Upper lobe of left lung (tissue), 6 donors: ENCODE measurements around the gene UBA1. TPM values are rescaled to one million over a fixed set of nuclear protein-coding genes. Genes with fewer than 3 reads are reported as not detected.

Source experiments
- ATAC-seq, 2 donors: fragments of 200-7000 bp; cut with Tn5 transposase; one replicate each; pipeline ENCODE4 v1.9.1; 2022; ENCODE audit warnings: mild to moderate bottlenecking in 2 of 2, moderate library complexity in 2 of 2; ENCODE audit not compliant: low FRiP score in 2 of 2
- DNase-seq, 2 donors: peaks; one replicate each; pipeline ENCODE4 v3.0.0-alpha.2; 2019 to 2020
- H3K27ac ChIP-seq, 4 donors: fragments of 200-600 bp; sonication (generic); one replicate each; pipeline ENCODE4 v1.5.1; 2016 to 2019
- H3K27me3 ChIP-seq, 4 donors: fragments of 200-600 bp; sonication (generic); one replicate each; pipeline ENCODE4 v1.5.1; 2017 to 2019
- H3K36me3 ChIP-seq, 4 donors: fragments of 200-600 bp; sonication (generic); one replicate each; pipeline ENCODE4 v1.5.1; 2016 to 2019
- H3K4me1 ChIP-seq, 4 donors: fragments of 200-600 bp; sonication (generic); one replicate each; pipeline ENCODE4 v1.5.1; 2018 to 2019
- H3K4me3 ChIP-seq, 4 donors: fragments of 200-600 bp; sonication (generic); one replicate each; pipeline ENCODE4 v1.5.1; 2017 to 2019; ENCODE audit warnings: mild to moderate bottlenecking in 2 of 4, moderate library complexity in 1 of 4
- H3K9me3 ChIP-seq, 4 donors: fragments of 200-600 bp; sonication (generic); one replicate each; pipeline ENCODE4 v1.5.1; 2018 to 2019
- CTCF ChIP-seq, 6 experiments: fragments of 450-650 bp in 4 of 6; fragments of 200-600 bp in 2 of 6; sonication (generic) in 2 of 6; IDR thresholded peaks; one replicate each; pipeline ENCODE4 v1.5.1; 2016 to 2019; ENCODE audit warnings: antibody characterized with exemption in 6 of 6
- EP300 ChIP-seq, 4 donors: sonication (generic); formaldehyde crosslinking; IDR thresholded peaks; one replicate each; pipeline ENCODE4 v1.5.1; 2017; ENCODE audit warnings: antibody characterized with exemption in 4 of 4, control low read depth in 2 of 4
- POLR2A ChIP-seq, 4 donors: fragments of 450-650 bp; IDR thresholded peaks; one replicate each; pipeline ENCODE4 v1.5.1; 2016 to 2017; ENCODE audit warnings: antibody characterized with exemption in 4 of 4, mild to moderate bottlenecking in 2 of 4
- POLR2AphosphoS5 ChIP-seq, 2 donors: sonication (generic); formaldehyde crosslinking; IDR thresholded peaks; one replicate each; pipeline ENCODE4 v1.5.1; 2017; ENCODE audit warnings: antibody characterized with exemption in 2 of 2
- WGBS, 2 donors: methylation state at CpG; one replicate each; pipeline ENCODE4 v1.1.5; 2017 to 2018; 5-methylcytosine and 5-hydroxymethylcytosine counted together
- total RNA-seq, 6 donors: library from RNA; depleted of rRNA in 4 of 6; stranded (reverse); fragments of >200 nt in 4 of 6; gene quantifications; one replicate each; pipeline versions ENCODE4 v1.1.0 to v1.2.1, GENCODE V29; 2016 to 2021
- donor health status: DM: no; HTN: no; CAD: no; lungs with moderate emphysema.
- donor health status: DM: no; HTN: yes; CAD: no; lungs with severe emphysema.

Gene UBA1
- total RNA-seq, 6 donors from 2014 or later = 128 to 186 (median 173) TPM

DNA sequence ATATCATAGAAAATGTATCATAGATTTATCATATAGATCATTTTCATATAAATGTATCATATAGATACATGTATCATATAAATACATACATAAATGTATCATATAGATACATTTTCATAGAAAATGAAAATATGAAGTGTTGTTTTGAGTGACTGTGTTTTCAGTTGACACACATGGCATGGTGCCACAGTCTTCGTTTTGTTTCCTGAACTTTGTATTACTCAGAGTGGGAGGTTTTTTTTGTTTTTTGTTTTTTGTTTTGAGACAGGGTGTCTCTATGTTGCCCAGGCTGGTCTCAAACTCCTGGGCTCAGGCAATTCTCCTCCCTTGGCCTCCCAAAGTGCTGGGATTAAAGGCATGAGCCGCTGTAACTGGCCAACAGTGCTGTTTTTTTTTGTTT, 44.7 kb upstream of the UBA1 start:
- H3K27me3 ChIP-seq = peaks cover 0 to 5% (median 0%) of the 10 kb centered on the region in 4 donors
- 53 to 55% methylated on average over 2 of the region's 2 CpGs for WGBS, 2 donors
- no peak overlapping the region for H3K4me3 ChIP-seq
- no peak for TF ChIP-seq POLR2A (IDR thresholded peaks at IDR 0.05)
- no peak for TF ChIP-seq POLR2AphosphoS5 (IDR thresholded peaks at IDR 0.05)
- TF ChIP-seq EP300 (IDR thresholded peaks at IDR 0.05) = no peak
- TF ChIP-seq CTCF (IDR thresholded peaks at IDR 0.05) = no peak
- H3K4me1 ChIP-seq = peaks cover 0 to 13% (median 7%) of the 10 kb centered on the region in 4 donors
- ATAC-seq (no peak), DNase-seq (no peak)
- peaks cover 0 to 7% (median 0%) of the 10 kb centered on the region in 4 donors for H3K36me3 ChIP-seq
- H3K27ac ChIP-seq = no peak overlapping the region
- H3K9me3 ChIP-seq = peaks cover 0 to 5% (median 0%) of the 10 kb centered on the region in 4 donors

GRCh38 chrX:47151435-47151834, 42.2 kb upstream of the UBA1 start:
- Histone ChIP-seq H3K4me1 (peaks cover 0 to 9% (median 6%) of the 10 kb centered on the region in 4 donors), H3K36me3 (peaks cover 0 to 15% (median 3%) of the 10 kb centered on the region in 4 donors), H3K27ac (no peak overlapping the region), H3K27me3 (no peaks in the 10 kb centered on the region), H3K9me3 (no peaks in the 10 kb centered on the region), H3K4me3 (no peak overlapping the region)
- no peak for TF ChIP-seq POLR2AphosphoS5 (IDR thresholded peaks at IDR 0.05)
- TF ChIP-seq EP300 (IDR thresholded peaks at IDR 0.05) = no peak
- TF ChIP-seq CTCF (IDR thresholded peaks at IDR 0.05) = no peak
- no peak for TF ChIP-seq POLR2A (IDR thresholded peaks at IDR 0.05)
- ATAC-seq (no peak), DNase-seq (no peak)

DNA sequence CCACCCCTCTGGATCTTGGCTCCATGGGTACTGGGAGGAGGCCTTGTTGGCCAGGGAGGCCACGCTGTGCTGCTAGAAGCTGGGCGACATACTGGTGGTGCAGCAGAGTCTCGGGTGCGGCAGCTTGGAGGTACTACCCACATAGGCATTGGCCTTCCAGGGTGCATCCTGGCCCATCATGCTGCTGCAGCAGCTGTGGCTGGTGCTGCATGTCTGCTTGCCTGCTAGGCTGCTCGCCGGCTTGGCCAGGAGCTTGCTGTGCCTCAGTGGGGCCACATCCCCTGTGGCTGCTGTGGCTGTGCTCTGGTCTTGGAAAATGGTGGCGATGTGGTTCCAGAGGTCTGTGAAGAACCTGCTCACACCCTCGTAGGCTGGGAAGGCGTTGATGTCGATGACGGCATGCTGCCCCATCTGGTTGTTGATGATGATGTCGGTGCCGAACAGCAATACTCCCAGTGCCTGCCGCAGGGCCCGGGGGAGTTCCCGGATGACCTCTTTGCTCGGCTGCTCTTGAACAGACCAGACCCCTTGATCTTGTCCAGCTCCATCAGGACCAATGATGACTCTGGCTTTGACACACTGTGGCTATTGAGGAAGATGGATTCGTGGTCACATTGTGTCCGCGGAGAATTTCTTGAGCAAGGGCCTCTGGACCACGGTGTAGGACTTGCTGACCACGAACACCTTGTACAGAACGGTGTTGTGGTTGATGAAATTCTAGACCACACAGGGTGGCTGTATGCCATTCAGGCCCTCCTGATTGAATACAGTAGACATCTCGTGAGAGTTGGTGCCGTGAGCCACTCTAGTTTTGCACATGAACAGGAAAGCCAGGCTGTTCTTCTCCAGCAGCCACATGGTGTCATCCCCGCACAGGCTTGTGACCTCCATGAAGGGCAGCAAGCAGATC, 36.8 kb upstream of the UBA1 start:
- Histone ChIP-seq H3K4me1 (no peaks in the 10 kb centered on the region), H3K27ac (no peak overlapping the region), H3K36me3 (peaks cover 0 to 23% (median 8%) of the 10 kb centered on the region in 4 donors), H3K27me3 (no peaks in the 10 kb centered on the region), H3K9me3 (no peaks in the 10 kb centered on the region), H3K4me3 (no peak overlapping the region)
- ATAC-seq (peak in 1 of 2 donors; percentile 46), DNase-seq (no peak)
- WGBS, 2 donors = 47 to 91% methylated on average over 3 to 23 of the region's 26 CpGs
- no peak for TF ChIP-seq EP300 (IDR thresholded peaks at IDR 0.05)
- no peak for TF ChIP-seq CTCF (IDR thresholded peaks at IDR 0.05)
- TF ChIP-seq POLR2AphosphoS5 (IDR thresholded peaks at IDR 0.05) = no peak
- no peak for TF ChIP-seq POLR2A (IDR thresholded peaks at IDR 0.05)

- peak in 1 of 2 donors; percentile 59 for ATAC-seq
- Histone ChIP-seq H3K4me3 (no peak overlapping the region), H3K27ac (no peak overlapping the region), H3K36me3 (peaks cover 0 to 20% (median 8%) of the 10 kb centered on the region in 4 donors), H3K27me3 (no peaks in the 10 kb centered on the region), H3K9me3 (no peaks in the 10 kb centered on the region), H3K4me1 (no peaks in the 10 kb centered on the region)
- no peak for TF ChIP-seq POLR2A (IDR thresholded peaks at IDR 0.05)
- no peak for TF ChIP-seq POLR2AphosphoS5 (IDR thresholded peaks at IDR 0.05)
- no peak for TF ChIP-seq CTCF (IDR thresholded peaks at IDR 0.05)
- TF ChIP-seq EP300 (IDR thresholded peaks at IDR 0.05) = no peak
- no peak for DNase-seq
- 93 to 100% methylated on average over 1 to 16 of the region's 16 CpGs for WGBS, 2 donors
Observed at GRCh38 chrX:47158131-47158530, 35.5 kb upstream of the UBA1 start.
